GM18873 (cell line): ENCODE data around the gene ZFHX3.

Experiments
- ATAC-seq: cut with Tn5 transposase; IDR thresholded peaks from one replicate; pipeline ENCODE4 v1.9.1; 2021; ENCODE audit warnings: mild to moderate bottlenecking, moderate library complexity, moderate number of reproducible peaks; ENCODE audit not compliant: unreplicated experiment, low FRiP score

Gene ZFHX3

GRCh38 chr16:72937916-72938794 lies 109.8 kb downstream of the ZFHX3 start:
- ATAC-seq = no peak

GRCh38 chr16:72937360-72937759 lies 110.6 kb downstream of the ZFHX3 start:
- no peak for ATAC-seq

GRCh38 chr16:72936408-72936807 lies 111.5 kb downstream of the ZFHX3 start:
- no peak for ATAC-seq

- ATAC-seq = no peak
Observed at GRCh38 chr16:72935896-72936295, 112.0 kb downstream of the ZFHX3 start.

GRCh38 chr16:72934636-72935403 lies 113.1 kb downstream of the ZFHX3 start:
- no peak for ATAC-seq

- no peak for ATAC-seq
Observed at GRCh38 chr16:72932677-72933335, 115.1 kb downstream of the ZFHX3 start.

- ATAC-seq = no peak
Observed at GRCh38 chr16:72932050-72932449, 115.9 kb downstream of the ZFHX3 start.

GRCh38 chr16:72930396-72930795 lies 117.5 kb downstream of the ZFHX3 start:
- ATAC-seq = no peak

- ATAC-seq = no peak
Observed at GRCh38 chr16:72928090-72928981, 119.6 kb downstream of the ZFHX3 start.

- no peak for ATAC-seq
Observed at GRCh38 chr16:72927199-72928089, 120.5 kb downstream of the ZFHX3 start.

- ATAC-seq = no peak
Observed at GRCh38 chr16:72926177-72927070, 121.5 kb downstream of the ZFHX3 start.

GRCh38 chr16:72925631-72925979 lies 122.3 kb downstream of the ZFHX3 start:
- ATAC-seq = no peak

GRCh38 chr16:72924927-72925630 lies 122.8 kb downstream of the ZFHX3 start:
- no peak for ATAC-seq

GRCh38 chr16:72924537-72924926 lies 123.4 kb downstream of the ZFHX3 start:
- ATAC-seq = no peak

GRCh38 chr16:72923757-72924156 lies 124.2 kb downstream of the ZFHX3 start:
- ATAC-seq = no peak

- ATAC-seq = no peak
Observed at GRCh38 chr16:72922714-72923113, 125.2 kb downstream of the ZFHX3 start.

- ATAC-seq = no peak
Observed at GRCh38 chr16:72921620-72922019, 126.3 kb downstream of the ZFHX3 start.

GRCh38 chr16:72921106-72921505 lies 126.8 kb downstream of the ZFHX3 start:
- no peak for ATAC-seq
